ENCODE measurements around the gene FEM1C.

DNA sequence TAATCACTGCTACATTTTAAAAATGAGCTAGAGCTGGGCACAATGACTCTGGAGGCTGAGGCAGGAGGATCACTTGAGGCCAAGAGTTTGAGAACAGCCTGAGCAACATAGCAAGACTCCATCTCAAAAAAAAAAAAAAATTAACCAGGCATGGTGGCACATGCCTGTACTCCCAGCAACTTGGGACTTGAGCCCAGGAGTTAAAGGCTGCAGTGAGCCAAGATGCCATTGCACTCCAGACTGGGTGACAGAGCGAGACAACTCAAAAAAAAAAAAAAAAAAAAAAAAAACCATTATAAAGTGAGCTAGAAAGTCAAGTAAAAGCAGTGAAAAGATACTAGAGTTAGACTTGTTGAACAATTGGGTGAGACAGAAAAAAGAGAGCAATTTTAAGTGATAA lies 28.2 kb downstream of the FEM1C start:
- TF ChIP-seq, protein P1, sequence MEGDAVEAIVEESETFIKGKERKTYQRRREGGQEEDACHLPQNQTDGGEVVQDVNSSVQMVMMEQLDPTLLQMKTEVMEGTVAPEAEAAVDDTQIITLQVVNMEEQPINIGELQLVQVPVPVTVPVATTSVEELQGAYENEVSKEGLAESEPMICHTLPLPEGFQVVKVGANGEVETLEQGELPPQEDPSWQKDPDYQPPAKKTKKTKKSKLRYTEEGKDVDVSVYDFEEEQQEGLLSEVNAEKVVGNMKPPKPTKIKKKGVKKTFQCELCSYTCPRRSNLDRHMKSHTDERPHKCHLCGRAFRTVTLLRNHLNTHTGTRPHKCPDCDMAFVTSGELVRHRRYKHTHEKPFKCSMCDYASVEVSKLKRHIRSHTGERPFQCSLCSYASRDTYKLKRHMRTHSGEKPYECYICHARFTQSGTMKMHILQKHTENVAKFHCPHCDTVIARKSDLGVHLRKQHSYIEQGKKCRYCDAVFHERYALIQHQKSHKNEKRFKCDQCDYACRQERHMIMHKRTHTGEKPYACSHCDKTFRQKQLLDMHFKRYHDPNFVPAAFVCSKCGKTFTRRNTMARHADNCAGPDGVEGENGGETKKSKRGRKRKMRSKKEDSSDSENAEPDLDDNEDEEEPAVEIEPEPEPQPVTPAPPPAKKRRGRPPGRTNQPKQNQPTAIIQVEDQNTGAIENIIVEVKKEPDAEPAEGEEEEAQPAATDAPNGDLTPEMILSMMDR (IDR thresholded peaks at IDR 0.05), result no peak
- TF ChIP-seq EP300 (IDR thresholded peaks at IDR 0.05; ENCODE audit: low read depth) (no peak), POLR2AphosphoS5 (IDR thresholded peaks at IDR 0.05) (no peak), POLR2A (IDR thresholded peaks at IDR 0.05) (no peak)
